Mesodermal cell (in vitro differentiated cells): ENCODE data around the gene FASN.

ENCODE experiments used
- H3K27ac ChIP-seq: 2 replicates; pipeline ENCODE4 v1.7.0; 2013; ENCODE audit warnings: mild to moderate bottlenecking, low read depth, low read length, moderate library complexity; ENCODE audit not compliant: severe bottlenecking
- H3K36me3 ChIP-seq: 2 replicates; pipeline ENCODE4 v1.7.1; 2013; ENCODE audit warnings: mild to moderate bottlenecking, low read length, moderate library complexity; ENCODE audit not compliant: control insufficient read depth, insufficient read depth
- H3K4me1 ChIP-seq: one replicate; pipeline ENCODE4 v1.7.1; 2013; ENCODE audit warnings: mild to moderate bottlenecking, low read length; ENCODE audit not compliant: insufficient read depth, control insufficient read depth, poor library complexity, severe bottlenecking
- H3K4me3 ChIP-seq: 2 replicates; pipeline ENCODE4 v1.7.0; 2013; ENCODE audit warnings: low read length, control low read depth, mild to moderate bottlenecking; ENCODE audit not compliant: insufficient read depth, poor library complexity, severe bottlenecking; ENCODE audit errors: extremely low read depth
- H3K9me3 ChIP-seq: 2 replicates; pipeline ENCODE4 v1.7.1; 2013; ENCODE audit warnings: mild to moderate bottlenecking, low read length, moderate library complexity; ENCODE audit not compliant: control insufficient read depth
- WGBS, 2 experiments: methylation state at CpG; one replicate each; pipeline ENCODE4 v1.1.5; 2013; ENCODE audit warnings: missing lambda C conversion rate in 2 of 2; ENCODE audit not compliant: insufficient coverage in 2 of 2; 5-methylcytosine and 5-hydroxymethylcytosine counted together

FASN gene

GRCh38 chr17:82117139-82118090, 19.4 kb upstream of the FASN start:
- peaks cover 16% of the 10 kb centered on the region for H3K36me3 ChIP-seq
- 88 to 93% methylated on average over 12 to 14 of the region's 22 CpGs for WGBS, 2 experiments

GRCh38 chr17:82116246-82116645, 18.2 kb upstream of the FASN start:
- Histone ChIP-seq H3K9me3 (no peaks in the 10 kb centered on the region), H3K4me1 (peaks cover 38% of the 10 kb centered on the region), H3K4me3 (no peak overlapping the region), H3K27ac (peak overlapping the region; percentile 41), H3K36me3 (peaks cover 18% of the 10 kb centered on the region)
- 57 to 68% methylated on average over 4 to 5 of the region's 6 CpGs for WGBS, 2 experiments

More at GRCh38 chr17:82117139-82118090, 19.4 kb upstream of the FASN start:
- no peak overlapping the region for H3K4me3 ChIP-seq
- peak overlapping the region; percentile 72 for H3K27ac ChIP-seq
- peaks cover 49% of the 10 kb centered on the region for H3K4me1 ChIP-seq
- H3K9me3 ChIP-seq, result no peaks in the 10 kb centered on the region

- 95 to 96% methylated on average over 4 to 8 of the region's 9 CpGs for WGBS, 2 experiments
- Histone ChIP-seq H3K9me3 (no peaks in the 10 kb centered on the region), H3K4me1 (peaks cover 33% of the 10 kb centered on the region), H3K4me3 (no peak overlapping the region), H3K36me3 (peaks cover 22% of the 10 kb centered on the region), H3K27ac (no peak overlapping the region)
Measured at GRCh38 chr17:82114872-82115271, 16.8 kb upstream of the FASN start.

GRCh38 chr17:82114447-82114846, 16.4 kb upstream of the FASN start:
- whole genome bisulfite sequencing, 2 experiments, result 96 to 97% methylated on average over 4 to 9 of the region's 10 CpGs
- Histone ChIP-seq H3K4me1 (peaks cover 29% of the 10 kb centered on the region), H3K36me3 (peaks cover 22% of the 10 kb centered on the region)

GRCh38 chr17:82113941-82114340, 15.9 kb upstream of the FASN start:
- WGBS, 2 experiments, result 87 to 97% methylated on average over 12 to 13 of the region's 13 CpGs
- peaks cover 24% of the 10 kb centered on the region for H3K4me1 ChIP-seq
- H3K36me3 ChIP-seq, result peaks cover 22% of the 10 kb centered on the region
- H3K9me3 ChIP-seq, result no peaks in the 10 kb centered on the region
- no peak overlapping the region for H3K4me3 ChIP-seq
- H3K27ac ChIP-seq, result no peak overlapping the region

More at GRCh38 chr17:82114447-82114846, 16.4 kb upstream of the FASN start:
- H3K9me3 ChIP-seq, result no peaks in the 10 kb centered on the region
- H3K4me3 ChIP-seq, result no peak overlapping the region
- no peak overlapping the region for H3K27ac ChIP-seq

GRCh38 chr17:82113422-82113821, 15.4 kb upstream of the FASN start:
- Histone ChIP-seq H3K9me3 (no peaks in the 10 kb centered on the region), H3K4me1 (peaks cover 21% of the 10 kb centered on the region), H3K36me3 (peaks cover 22% of the 10 kb centered on the region), H3K4me3 (no peak overlapping the region), H3K27ac (no peak overlapping the region)
- 94% methylated on average over 7 to 8 of the region's 9 CpGs for WGBS, 2 experiments

GRCh38 chr17:82112914-82113311, 14.9 kb upstream of the FASN start:
- peaks cover 24% of the 10 kb centered on the region for H3K36me3 ChIP-seq
- H3K4me1 ChIP-seq, result peaks cover 16% of the 10 kb centered on the region
- H3K4me3 ChIP-seq, result no peak overlapping the region
- H3K27ac ChIP-seq, result no peak overlapping the region
- no peaks in the 10 kb centered on the region for H3K9me3 ChIP-seq
- WGBS, 2 experiments, result 89 to 96% methylated on average over 3 to 4 of the region's 6 CpGs

- H3K36me3 ChIP-seq, result peaks cover 27% of the 10 kb centered on the region
- no peak overlapping the region for H3K27ac ChIP-seq
- H3K4me3 ChIP-seq, result no peak overlapping the region
- no peaks in the 10 kb centered on the region for H3K9me3 ChIP-seq
- H3K4me1 ChIP-seq, result peaks cover 10% of the 10 kb centered on the region
- 92 to 97% methylated on average over 15 of the region's 18 CpGs for WGBS, 2 experiments
Measured at GRCh38 chr17:82112181-82112913, 14.3 kb upstream of the FASN start.

- no peak overlapping the region for H3K27ac ChIP-seq
- peaks cover 27% of the 10 kb centered on the region for H3K36me3 ChIP-seq
- no peak overlapping the region for H3K4me3 ChIP-seq
- peaks cover 14% of the 10 kb centered on the region for H3K4me1 ChIP-seq
- H3K9me3 ChIP-seq, result no peaks in the 10 kb centered on the region
- 100% methylated on average over 1 to 2 of the region's 3 CpGs for WGBS, 2 experiments
Measured at GRCh38 chr17:82110298-82110697, 12.3 kb upstream of the FASN start.

GRCh38 chr17:82108961-82109475, 11.0 kb upstream of the FASN start:
- 98 to 99% methylated on average over 12 to 13 of the region's 14 CpGs for WGBS, 2 experiments
- Histone ChIP-seq H3K36me3 (peaks cover 21% of the 10 kb centered on the region), H3K4me3 (no peak overlapping the region), H3K4me1 (peaks cover 16% of the 10 kb centered on the region), H3K9me3 (no peaks in the 10 kb centered on the region), H3K27ac (no peak overlapping the region)
